ENCODE measurements around the gene EPS8.

Gene EPS8

GRCh38 chr12:15688202-15688736, 100.9 kb downstream of the EPS8 start:
- DNase-seq, result no peak

GRCh38 chr12:15687583-15687982, 101.6 kb downstream of the EPS8 start:
- no peak for DNase-seq

- no peak for DNase-seq
Observed at GRCh38 chr12:15684896-15685658, 104.1 kb downstream of the EPS8 start.

- no peak for DNase-seq
Observed at GRCh38 chr12:15682826-15683225, 106.4 kb downstream of the EPS8 start.

GRCh38 chr12:15679151-15679550, 110.0 kb downstream of the EPS8 start:
- DNase-seq, result no peak

- DNase-seq, result no peak
Observed at GRCh38 chr12:15677726-15678201, 111.4 kb downstream of the EPS8 start.

GRCh38 chr12:15677228-15677627, 112.0 kb downstream of the EPS8 start:
- no peak for DNase-seq

GRCh38 chr12:15672671-15673270, 116.4 kb downstream of the EPS8 start:
- peak; percentile 22 for DNase-seq

- DNase-seq, result no peak
Observed at GRCh38 chr12:15670756-15671155, 118.4 kb downstream of the EPS8 start.

- DNase-seq, result no peak
Observed at GRCh38 chr12:15669256-15669948, 119.8 kb downstream of the EPS8 start.

GRCh38 chr12:15664491-15664890, 124.7 kb downstream of the EPS8 start:
- DNase-seq, result no peak

GRCh38 chr12:15662983-15663659, 126.1 kb downstream of the EPS8 start:
- no peak for DNase-seq

- DNase-seq, result peak; percentile 75
Observed at GRCh38 chr12:15662303-15662980, 126.7 kb downstream of the EPS8 start.

GRCh38 chr12:15651371-15651770, 137.8 kb downstream of the EPS8 start:
- DNase-seq, result no peak

- no peak for DNase-seq
Observed at GRCh38 chr12:15650399-15651128, 138.6 kb downstream of the EPS8 start.

- no peak for DNase-seq
Observed at GRCh38 chr12:15649347-15649746, 139.8 kb downstream of the EPS8 start.

- DNase-seq, result peak; percentile 18
Observed at GRCh38 chr12:15648558-15648957, 140.6 kb downstream of the EPS8 start.

- DNase-seq, result no peak
Observed at GRCh38 chr12:15646581-15646980, 142.6 kb downstream of the EPS8 start.

- DNase-seq, result no peak
Observed at GRCh38 chr12:15644700-15645099, 144.5 kb downstream of the EPS8 start.

GRCh38 chr12:15638231-15638630, 151.0 kb downstream of the EPS8 start:
- DNase-seq, result no peak

GRCh38 chr12:15636060-15636890, 152.9 kb downstream of the EPS8 start:
- DNase-seq, result no peak

Data from DMS53 (cell line).